ENCODE results near the gene PDGFD.

Gene PDGFD

GRCh38 chr11:103980108-103980507 is 183.8 kb downstream of the PDGFD start:
- Histone ChIP-seq H3K9me3 (ENCODE audit: control insufficient read depth, insufficient read depth, low read length) (no peaks in the 10 kb centered on the region), H3K4me1 (ENCODE audit: control insufficient read depth, insufficient read depth, low read length) (no peaks in the 10 kb centered on the region), H3K4me3 (ENCODE audit: low read depth, low read length) (no peak overlapping the region), H3K27me3 (ENCODE audit: control insufficient read depth, insufficient read depth, low read length) (no peaks in the 10 kb centered on the region), H3K36me3 (ENCODE audit: control insufficient read depth, insufficient read depth, low read length) (no peaks in the 10 kb centered on the region), H3K27ac (ENCODE audit: low read depth, low read length) (no peak overlapping the region), H3K9ac (ENCODE audit: low read depth, low read length) (no peak overlapping the region)

- Histone ChIP-seq H3K4me1 (ENCODE audit: control insufficient read depth, insufficient read depth, low read length) (no peaks in the 10 kb centered on the region), H3K27me3 (ENCODE audit: control insufficient read depth, insufficient read depth, low read length) (no peaks in the 10 kb centered on the region), H3K27ac (ENCODE audit: low read depth, low read length) (no peak overlapping the region), H3K9ac (ENCODE audit: low read depth, low read length) (no peak overlapping the region), H3K9me3 (ENCODE audit: control insufficient read depth, insufficient read depth, low read length) (no peaks in the 10 kb centered on the region), H3K36me3 (ENCODE audit: control insufficient read depth, insufficient read depth, low read length) (no peaks in the 10 kb centered on the region), H3K4me3 (ENCODE audit: low read depth, low read length) (no peak overlapping the region)
Observed at GRCh38 chr11:103978616-103979595, 185.0 kb downstream of the PDGFD start.

DNA sequence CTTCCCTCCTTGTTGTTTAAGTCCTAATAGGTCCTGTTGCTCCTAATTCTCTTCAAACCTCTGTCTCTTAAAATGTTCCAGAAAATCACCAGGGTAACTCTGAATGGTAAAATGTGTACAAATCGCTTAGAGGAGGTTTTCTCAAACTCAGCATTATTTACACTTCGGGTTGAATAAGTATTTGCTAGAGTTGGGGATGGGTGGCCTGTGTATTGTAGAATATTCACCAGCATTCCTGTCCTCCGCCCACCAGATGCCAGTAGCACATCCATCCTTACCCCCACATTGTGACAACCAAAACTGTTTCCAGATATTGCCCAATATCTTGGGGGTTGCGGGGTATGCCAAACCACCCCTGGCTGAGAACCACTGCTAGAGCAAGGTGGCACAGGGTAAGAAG is 191.9 kb downstream of the PDGFD start:
- Histone ChIP-seq H3K27ac (ENCODE audit: low read depth, low read length) (no peak overlapping the region), H3K36me3 (ENCODE audit: control insufficient read depth, insufficient read depth, low read length) (no peaks in the 10 kb centered on the region), H3K9me3 (ENCODE audit: control insufficient read depth, insufficient read depth, low read length) (no peaks in the 10 kb centered on the region), H3K27me3 (ENCODE audit: control insufficient read depth, insufficient read depth, low read length) (no peaks in the 10 kb centered on the region), H3K9ac (ENCODE audit: low read depth, low read length) (no peak overlapping the region), H3K4me1 (ENCODE audit: control insufficient read depth, insufficient read depth, low read length) (no peaks in the 10 kb centered on the region), H3K4me3 (ENCODE audit: low read depth, low read length) (no peak overlapping the region)

GRCh38 chr11:103970701-103971249 is 193.2 kb downstream of the PDGFD start:
- Histone ChIP-seq H3K36me3 (ENCODE audit: control insufficient read depth, insufficient read depth, low read length) (no peaks in the 10 kb centered on the region), H3K4me3 (ENCODE audit: low read depth, low read length) (no peak overlapping the region), H3K9me3 (ENCODE audit: control insufficient read depth, insufficient read depth, low read length) (no peaks in the 10 kb centered on the region), H3K27ac (ENCODE audit: low read depth, low read length) (no peak overlapping the region), H3K9ac (ENCODE audit: low read depth, low read length) (no peak overlapping the region), H3K27me3 (ENCODE audit: control insufficient read depth, insufficient read depth, low read length) (no peaks in the 10 kb centered on the region), H3K4me1 (ENCODE audit: control insufficient read depth, insufficient read depth, low read length) (no peaks in the 10 kb centered on the region)

- H3K27ac ChIP-seq (ENCODE audit: low read depth, low read length): no peak overlapping the region
- H3K9me3 ChIP-seq (ENCODE audit: control insufficient read depth, insufficient read depth, low read length): no peaks in the 10 kb centered on the region
- no peaks in the 10 kb centered on the region for H3K27me3 ChIP-seq (ENCODE audit: control insufficient read depth, insufficient read depth, low read length)
- no peaks in the 10 kb centered on the region for H3K4me1 ChIP-seq (ENCODE audit: control insufficient read depth, insufficient read depth, low read length)
- H3K4me3 ChIP-seq (ENCODE audit: low read depth, low read length): no peak overlapping the region
- H3K36me3 ChIP-seq (ENCODE audit: control insufficient read depth, insufficient read depth, low read length): no peaks in the 10 kb centered on the region
- H3K9ac ChIP-seq (ENCODE audit: low read depth, low read length): no peak overlapping the region
Observed at GRCh38 chr11:103968685-103969084, 195.3 kb downstream of the PDGFD start.

- H3K9me3 ChIP-seq (ENCODE audit: control insufficient read depth, insufficient read depth, low read length): no peaks in the 10 kb centered on the region
- H3K36me3 ChIP-seq (ENCODE audit: control insufficient read depth, insufficient read depth, low read length): no peaks in the 10 kb centered on the region
- no peaks in the 10 kb centered on the region for H3K27me3 ChIP-seq (ENCODE audit: control insufficient read depth, insufficient read depth, low read length)
- H3K4me1 ChIP-seq (ENCODE audit: control insufficient read depth, insufficient read depth, low read length): no peaks in the 10 kb centered on the region
- no peak overlapping the region for H3K27ac ChIP-seq (ENCODE audit: low read depth, low read length)
- H3K4me3 ChIP-seq (ENCODE audit: low read depth, low read length): no peak overlapping the region
- no peak overlapping the region for H3K9ac ChIP-seq (ENCODE audit: low read depth, low read length)
Observed at GRCh38 chr11:103967985-103968384, 196.0 kb downstream of the PDGFD start.

DNA sequence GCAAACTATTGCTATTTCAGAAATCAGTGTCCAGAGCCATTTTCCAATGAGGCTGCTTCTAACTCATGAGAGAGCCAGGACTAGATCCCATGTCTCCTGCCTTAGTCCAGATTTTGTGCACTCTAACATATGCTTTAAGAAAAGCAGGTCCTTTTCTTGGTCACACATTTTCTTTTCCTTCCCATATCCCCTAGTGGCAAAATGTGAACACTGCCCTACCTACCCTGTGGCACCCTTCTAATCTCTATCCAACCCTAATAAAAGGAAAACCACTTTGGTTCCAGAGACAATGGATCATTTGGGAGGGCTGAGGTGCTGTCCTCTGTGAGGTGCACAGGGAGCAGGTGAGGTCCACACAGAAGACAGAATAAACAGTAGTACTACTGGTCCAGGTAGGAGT is 199.6 kb downstream of the PDGFD start:
- Histone ChIP-seq H3K27ac (ENCODE audit: low read depth, low read length) (no peak overlapping the region), H3K4me3 (ENCODE audit: low read depth, low read length) (no peak overlapping the region), H3K27me3 (ENCODE audit: control insufficient read depth, insufficient read depth, low read length) (no peaks in the 10 kb centered on the region), H3K9me3 (ENCODE audit: control insufficient read depth, insufficient read depth, low read length) (no peaks in the 10 kb centered on the region), H3K4me1 (ENCODE audit: control insufficient read depth, insufficient read depth, low read length) (no peaks in the 10 kb centered on the region), H3K9ac (ENCODE audit: low read depth, low read length) (no peak overlapping the region), H3K36me3 (ENCODE audit: control insufficient read depth, insufficient read depth, low read length) (no peaks in the 10 kb centered on the region)

- Histone ChIP-seq H3K9ac (ENCODE audit: low read depth, low read length) (no peak overlapping the region), H3K27me3 (ENCODE audit: control insufficient read depth, insufficient read depth, low read length) (no peaks in the 10 kb centered on the region), H3K36me3 (ENCODE audit: control insufficient read depth, insufficient read depth, low read length) (no peaks in the 10 kb centered on the region), H3K4me3 (ENCODE audit: low read depth, low read length) (no peak overlapping the region), H3K4me1 (ENCODE audit: control insufficient read depth, insufficient read depth, low read length) (no peaks in the 10 kb centered on the region), H3K9me3 (ENCODE audit: control insufficient read depth, insufficient read depth, low read length) (no peaks in the 10 kb centered on the region), H3K27ac (ENCODE audit: low read depth, low read length) (no peak overlapping the region)
Observed at GRCh38 chr11:103963648-103964047, 200.3 kb downstream of the PDGFD start.

DNA sequence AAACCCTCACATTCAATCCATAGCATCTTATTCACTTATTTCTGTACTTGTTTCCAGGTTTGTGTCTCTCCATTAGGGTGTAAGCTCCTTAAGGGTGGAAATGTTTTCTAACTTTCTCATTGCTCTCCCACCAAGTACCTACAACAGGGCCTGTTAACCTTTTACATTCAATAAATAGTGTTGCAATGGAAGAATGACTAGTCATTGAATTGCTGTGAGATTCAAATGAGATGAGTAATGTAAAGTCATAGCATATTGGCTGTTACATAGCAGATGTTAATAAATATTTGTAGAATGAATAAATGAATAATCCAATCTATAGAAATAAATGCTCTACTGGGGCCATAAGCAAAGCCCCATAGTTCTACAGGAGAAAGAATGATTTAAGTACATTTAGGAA is 202.9 kb downstream of the PDGFD start:
- no peaks in the 10 kb centered on the region for H3K36me3 ChIP-seq (ENCODE audit: control insufficient read depth, insufficient read depth, low read length)
- no peaks in the 10 kb centered on the region for H3K27me3 ChIP-seq (ENCODE audit: control insufficient read depth, insufficient read depth, low read length)
- H3K9me3 ChIP-seq (ENCODE audit: control insufficient read depth, insufficient read depth, low read length): no peaks in the 10 kb centered on the region
- H3K27ac ChIP-seq (ENCODE audit: low read depth, low read length): no peak overlapping the region
- no peak overlapping the region for H3K9ac ChIP-seq (ENCODE audit: low read depth, low read length)
- no peak overlapping the region for H3K4me3 ChIP-seq (ENCODE audit: low read depth, low read length)
- no peaks in the 10 kb centered on the region for H3K4me1 ChIP-seq (ENCODE audit: control insufficient read depth, insufficient read depth, low read length)

DNA sequence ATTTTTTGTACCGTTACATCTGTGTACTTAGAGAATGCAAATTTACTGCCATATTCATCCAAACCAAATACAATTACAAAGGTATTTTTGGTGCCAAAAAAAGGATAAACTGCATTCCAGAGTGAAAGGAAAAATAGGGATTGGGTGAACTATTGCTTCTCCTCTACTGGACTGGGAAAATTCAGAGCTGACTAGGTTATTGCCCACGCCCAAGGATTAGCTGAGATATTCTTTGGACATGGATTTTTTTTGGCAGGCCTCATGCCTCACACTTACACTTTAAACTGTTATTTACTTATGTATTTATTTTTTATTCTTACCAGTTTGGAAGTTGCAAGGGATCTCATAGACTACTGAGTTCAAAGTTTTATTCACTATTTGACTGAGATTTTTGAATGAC is 203.8 kb downstream of the PDGFD start:
- Histone ChIP-seq H3K4me3 (ENCODE audit: low read depth, low read length) (no peak overlapping the region), H3K4me1 (ENCODE audit: control insufficient read depth, insufficient read depth, low read length) (no peaks in the 10 kb centered on the region), H3K9ac (ENCODE audit: low read depth, low read length) (no peak overlapping the region), H3K27me3 (ENCODE audit: control insufficient read depth, insufficient read depth, low read length) (no peaks in the 10 kb centered on the region), H3K36me3 (ENCODE audit: control insufficient read depth, insufficient read depth, low read length) (no peaks in the 10 kb centered on the region), H3K9me3 (ENCODE audit: control insufficient read depth, insufficient read depth, low read length) (no peaks in the 10 kb centered on the region), H3K27ac (ENCODE audit: low read depth, low read length) (no peak overlapping the region)

DNA sequence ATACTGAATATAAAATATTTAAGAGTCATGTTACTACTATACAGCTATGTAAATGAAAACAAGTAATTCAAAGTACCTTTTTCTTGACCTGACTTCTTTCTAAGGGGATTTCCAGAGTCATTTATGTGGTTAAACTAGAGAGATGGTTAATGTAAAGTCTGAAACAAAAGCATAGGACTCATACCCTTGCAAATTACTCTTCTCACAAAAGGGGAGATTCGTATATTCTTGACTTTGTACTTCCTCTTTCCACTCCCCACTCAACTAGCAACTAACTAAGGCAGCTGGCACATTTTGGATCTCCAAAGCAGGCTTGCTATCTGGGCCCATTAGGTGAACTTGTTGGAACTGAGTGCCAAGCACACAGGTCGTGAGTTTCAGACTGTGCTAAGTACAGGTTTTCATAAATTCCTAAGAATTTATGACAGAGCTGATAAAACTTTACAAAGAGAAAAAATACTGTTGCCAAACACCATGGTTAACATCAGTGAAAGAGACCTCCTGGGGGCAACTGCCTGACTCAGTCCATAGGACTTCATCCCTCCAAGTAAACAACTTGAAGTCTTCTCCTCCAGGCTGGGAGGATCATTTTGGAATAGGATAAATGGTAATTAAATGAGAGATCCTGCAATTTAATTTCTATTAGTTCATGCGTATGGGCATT is 204.5 kb downstream of the PDGFD start:
- Histone ChIP-seq H3K4me3 (ENCODE audit: low read depth, low read length) (no peak overlapping the region), H3K9me3 (ENCODE audit: control insufficient read depth, insufficient read depth, low read length) (no peaks in the 10 kb centered on the region), H3K9ac (ENCODE audit: low read depth, low read length) (no peak overlapping the region), H3K4me1 (ENCODE audit: control insufficient read depth, insufficient read depth, low read length) (no peaks in the 10 kb centered on the region), H3K27me3 (ENCODE audit: control insufficient read depth, insufficient read depth, low read length) (no peaks in the 10 kb centered on the region), H3K27ac (ENCODE audit: low read depth, low read length) (no peak overlapping the region), H3K36me3 (ENCODE audit: control insufficient read depth, insufficient read depth, low read length) (no peaks in the 10 kb centered on the region)
